Neural crest cell (in vitro differentiated cells): ENCODE data around the gene SCAF11. TPM values are rescaled to one million over a fixed set of nuclear protein-coding genes. Genes with fewer than 3 reads are reported as not detected.

Experiments used
- DNase-seq: peaks from one replicate; pipeline ENCODE4 v3.0.0; 2021; ENCODE audit warnings: low read depth, mixed read lengths, low spot score
- H3K27ac Mint-ChIP-seq: one replicate; pipeline ENCODE4 v1.8.0; 2021; ENCODE audit warnings: mild to moderate bottlenecking, mixed read lengths; ENCODE audit not compliant: unreplicated experiment
- H3K27me3 Mint-ChIP-seq: 2 replicates; pipeline ENCODE4 v1.8.0; 2021; ENCODE audit warnings: low read depth, mild to moderate bottlenecking, mixed read lengths
- H3K36me3 Mint-ChIP-seq: 2 replicates; pipeline ENCODE4 v1.8.0; 2021; ENCODE audit warnings: low read depth, mild to moderate bottlenecking, mixed read lengths
- H3K4me1 Mint-ChIP-seq: 2 replicates; pipeline ENCODE4 v1.8.0; 2021; ENCODE audit warnings: mixed read lengths
- H3K4me3 Mint-ChIP-seq: one replicate; pipeline ENCODE4 v1.8.0; 2021; ENCODE audit warnings: mild to moderate bottlenecking, mixed read lengths
- H3K9me3 Mint-ChIP-seq: 2 replicates; pipeline ENCODE4 v1.8.0; 2021; ENCODE audit warnings: mixed read lengths
- CTCF ChIP-seq: fragments of 200-600 bp; sonication (generic); conservative IDR thresholded peaks from 2 replicates; pipeline ENCODE4 v1.5.0; 2021; ENCODE audit warnings: antibody characterized with exemption, mild to moderate bottlenecking
- total RNA-seq: library from RNA; stranded (reverse); gene quantifications from 2 replicates; pipeline ENCODE4 v1.2.1, GENCODE V29; 2021

The SCAF11 gene
- total RNA-seq, 1 donor from 2014 or later = 114 TPM

DNA sequence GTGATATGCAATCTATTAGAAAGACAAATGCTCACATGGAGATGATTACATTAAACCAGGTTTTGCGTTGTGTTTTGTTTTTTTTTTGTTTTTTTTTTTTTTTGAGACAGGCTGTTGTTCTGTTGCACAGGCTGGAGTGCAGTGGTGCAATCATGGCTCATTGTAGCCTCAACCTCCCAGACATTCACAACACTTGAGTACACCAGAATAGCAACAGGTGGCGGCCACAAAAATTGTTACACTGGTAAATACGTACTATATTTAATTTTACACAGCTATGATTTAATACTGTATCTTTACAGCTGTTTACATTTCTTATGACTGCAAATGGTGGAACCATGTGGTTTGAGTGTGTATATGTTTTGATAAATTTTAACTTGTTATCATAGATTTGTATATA is 60.0 kb downstream of the SCAF11 start:
- no peak for TF ChIP-seq CTCF
- Mint-ChIP-seq H3K36me3 (peaks cover 30% of the 10 kb centered on the region), H3K27ac (no peak overlapping the region), H3K4me3 (no peak overlapping the region), H3K9me3 (no peaks in the 10 kb centered on the region), H3K4me1 (peaks cover 6% of the 10 kb centered on the region), H3K27me3 (no peaks in the 10 kb centered on the region)
- DNase-seq = no peak

DNA sequence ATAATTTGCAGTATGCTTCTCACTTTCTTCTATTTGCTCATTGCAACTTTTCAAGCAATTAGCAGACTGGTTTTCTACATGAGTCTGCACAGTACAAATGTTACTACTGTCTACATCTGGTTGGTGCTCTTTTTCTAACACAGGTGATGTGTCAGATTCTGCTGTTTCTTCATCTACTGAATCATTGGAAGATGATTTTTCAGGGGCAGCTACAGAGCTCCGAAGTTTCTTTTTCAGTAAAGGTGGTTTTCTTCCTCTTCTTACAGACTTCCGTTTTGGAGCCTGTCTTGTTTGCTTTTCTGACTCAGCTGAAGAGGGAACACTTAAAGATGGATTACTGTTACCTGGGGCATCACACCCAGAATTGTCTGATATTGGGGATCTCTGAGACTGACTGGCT is 62.1 kb downstream of the SCAF11 start:
- Mint-ChIP-seq H3K4me1 (no peaks in the 10 kb centered on the region), H3K36me3 (peaks cover 33% of the 10 kb centered on the region), H3K4me3 (no peak overlapping the region), H3K27me3 (no peaks in the 10 kb centered on the region), H3K9me3 (no peaks in the 10 kb centered on the region), H3K27ac (no peak overlapping the region)
- no peak for TF ChIP-seq CTCF
- DNase-seq = no peak

DNA sequence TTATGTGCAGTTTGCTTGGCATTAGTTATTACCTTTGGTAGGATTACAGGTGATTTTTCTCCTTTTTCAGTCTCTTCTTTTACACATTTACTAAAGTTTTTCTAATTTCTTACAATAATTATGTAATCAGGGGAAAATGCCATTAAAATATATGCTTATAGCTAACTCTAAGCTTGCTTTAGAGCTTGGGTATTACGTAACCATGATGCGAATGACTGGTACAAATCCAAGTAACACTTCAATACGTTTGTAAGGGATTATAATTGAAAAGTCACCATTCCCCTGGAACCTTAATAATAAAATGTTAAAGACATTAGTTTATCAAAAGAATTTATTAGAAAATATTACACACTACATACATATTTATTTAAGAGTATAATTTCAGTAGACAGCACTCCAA is 71.6 kb downstream of the SCAF11 start:
- no peak for DNase-seq
- Mint-ChIP-seq H3K27me3 (no peaks in the 10 kb centered on the region), H3K4me3 (no peak overlapping the region), H3K36me3 (peaks cover 10% of the 10 kb centered on the region), H3K4me1 (no peaks in the 10 kb centered on the region), H3K9me3 (no peaks in the 10 kb centered on the region), H3K27ac (no peak overlapping the region)
- TF ChIP-seq CTCF = no peak

- DNase-seq = no peak
- Mint-ChIP-seq H3K9me3 (no peaks in the 10 kb centered on the region), H3K4me1 (no peaks in the 10 kb centered on the region), H3K27me3 (no peaks in the 10 kb centered on the region), H3K4me3 (peak overlapping the region; percentile 45), H3K36me3 (peaks cover 5% of the 10 kb centered on the region), H3K27ac (no peak overlapping the region)
- no peak for TF ChIP-seq CTCF
Measured at GRCh38 chr12:45915405-45915804, 75.0 kb downstream of the SCAF11 start.

DNA sequence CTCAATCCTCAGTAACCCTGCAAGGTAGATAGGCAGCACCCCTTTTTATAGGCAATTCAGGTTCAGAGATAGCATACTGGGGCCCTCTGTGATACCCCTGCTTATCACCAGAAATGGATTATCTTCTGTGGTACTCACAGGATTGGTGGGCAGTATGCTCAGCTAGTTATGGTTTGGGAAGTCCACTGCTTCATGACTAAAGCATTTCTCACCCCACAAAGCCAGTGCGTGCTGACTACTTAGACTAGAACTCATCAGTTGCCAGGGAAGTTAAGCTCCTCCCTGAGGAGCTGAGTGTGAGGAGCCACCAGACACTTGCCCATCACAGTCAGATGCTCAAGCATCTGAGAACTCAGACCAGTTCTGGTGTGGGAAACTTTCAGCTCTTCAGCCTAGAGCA is 76.3 kb downstream of the SCAF11 start:
- Mint-ChIP-seq H3K27ac (no peak overlapping the region), H3K4me3 (no peak overlapping the region), H3K9me3 (no peaks in the 10 kb centered on the region), H3K27me3 (no peaks in the 10 kb centered on the region), H3K4me1 (no peaks in the 10 kb centered on the region), H3K36me3 (peaks cover 5% of the 10 kb centered on the region)
- no peak for TF ChIP-seq CTCF
- DNase-seq = no peak

GRCh38 chr12:45913631-45914030 is 76.7 kb downstream of the SCAF11 start:
- no peak for TF ChIP-seq CTCF
- peaks cover 7% of the 10 kb centered on the region for H3K36me3 Mint-ChIP-seq
- H3K9me3 Mint-ChIP-seq = no peaks in the 10 kb centered on the region
- H3K27ac Mint-ChIP-seq = no peak overlapping the region
- H3K27me3 Mint-ChIP-seq = no peaks in the 10 kb centered on the region
- no peak overlapping the region for H3K4me3 Mint-ChIP-seq
- DNase-seq = no peak
- no peaks in the 10 kb centered on the region for H3K4me1 Mint-ChIP-seq
